ENCODE data around the gene SCCPDH. TPM values are rescaled to one million over a fixed set of nuclear protein-coding genes. Genes with fewer than 3 reads are reported as not detected.

Gene SCCPDH
- total and polyA plus RNA-seq, 2 of the 13 experiments (the other 11 are each of a cell fraction or from before 2014, with no cell fraction given) = 36.7 to 62.3 TPM

DNA sequence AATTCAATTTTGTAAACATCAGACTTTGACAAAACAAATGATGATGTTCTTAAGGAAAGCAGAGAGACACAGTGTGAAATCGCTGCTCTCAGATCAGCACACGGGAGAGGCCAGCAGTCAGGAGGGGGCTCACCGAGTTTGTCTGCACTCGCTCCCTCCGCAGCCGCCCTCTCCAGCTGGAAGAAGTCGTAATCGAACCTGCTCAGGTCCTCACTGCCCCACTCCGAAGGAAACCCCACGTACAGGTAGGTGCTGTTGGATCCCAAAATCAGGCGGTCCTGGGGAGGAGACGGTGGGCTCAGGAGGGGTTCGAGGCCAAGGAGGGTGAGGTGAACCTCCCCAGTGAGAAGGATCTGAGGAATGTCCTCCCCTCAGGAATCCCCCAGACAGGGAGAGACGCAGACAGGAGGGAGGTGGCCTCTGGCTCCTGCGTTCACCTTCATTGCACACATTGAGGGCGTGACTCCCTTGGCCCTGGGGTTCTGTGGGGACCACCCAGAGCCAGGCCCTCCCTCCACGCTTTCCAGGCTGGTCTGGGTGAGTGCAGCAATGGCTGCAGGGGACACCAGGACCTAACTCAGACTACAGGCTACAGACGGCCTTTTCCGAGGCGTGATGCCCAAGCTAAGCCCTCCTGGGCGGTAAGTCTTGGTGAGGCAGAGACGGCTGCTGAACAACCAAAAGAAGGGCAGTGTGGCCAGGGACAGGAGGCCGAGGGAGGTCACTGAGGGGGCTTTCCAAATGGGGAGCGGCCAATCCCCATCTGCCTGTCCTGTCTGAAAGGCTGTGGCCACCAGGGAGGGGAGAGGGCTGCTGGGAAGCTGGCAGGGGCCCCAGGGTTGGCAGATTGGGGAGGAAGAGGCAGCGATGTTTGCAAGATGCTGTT lies 65.5 kb downstream of the SCCPDH start:
- in situ Hi-C loops (cut with HindIII; ENCODE audit: extremely low pct_ligation_motif_present, low pct_unique_long_range_greater_than_20kb) (no loop called here), intact Hi-C loops (cut with micrococcal nuclease; ENCODE audit: unreplicated experiment) (no loop called here)
- ChIA-PET CTCF (ENCODE audit: low intra/inter-chr PET ratio, low total read pairs) (no interaction called here), POLR2A (no interaction called here)
- Histone ChIP-seq H2AFZ (ENCODE audit: low read length) (no peak overlapping the region), H4K20me1 (ENCODE audit: insufficient read depth, low read length) (no peaks in the 10 kb centered on the region), H3K27ac (ENCODE audit: extremely low read length, insufficient read depth, low read length) (no peak overlapping the region), H3K4me1 (ENCODE audit: insufficient read depth, low read length) (peaks cover 26% of the 10 kb centered on the region), H3K4me2 (ENCODE audit: low read depth, low read length) (peak overlapping the region; percentile 71; the same call in 1 of the 2 replicates), H3K79me2 (ENCODE audit: insufficient read depth, low read length) (no peaks in the 10 kb centered on the region), H3K36me3 (replicated peaks in 1 of 2; ENCODE audit: control insufficient read depth in 1 of 2, insufficient read depth in 2 of 2, low read length in 2 of 2) (no peaks in the 10 kb centered on the region), H3K27me3 (ENCODE audit: control insufficient read depth in 1 of 2, insufficient read depth in 2 of 2, low read length in 2 of 2) (peaks cover 0 to 6% of the 10 kb centered on the region in 2 experiments; a peak in 3 of 5 replicates), H3K4me3 (replicated peaks in 1 of 3; ENCODE audit: insufficient read depth in 1 of 3, low read depth in 2 of 3, low read length in 3 of 3) (0 out of 6 replicates have a peak overlapping the region, but pooled peaks of 1 of the 3 experiments have one; percentile 60), H3K9ac (ENCODE audit: insufficient read depth, low read depth, low read length) (peak overlapping the region; percentile 57; the same call in 1 of the 2 replicates), H3K9me3 (ENCODE audit: low read length) (peaks cover 7% of the 10 kb centered on the region; the same call in 1 of the 2 replicates)
- BruUV-seq (replicated peaks) = no TSS peak
- FAIRE-seq = no peak
- DNase-seq (ENCODE audit: low spot score) = no peak
- WGBS (ENCODE audit: low lambda C conversion rate) = 84% methylated on average over 22 of the region's 25 CpGs
- TF ChIP-seq KDM2A (CRISPR knock-in tag; IDR thresholded peaks at IDR 0.05; ENCODE audit: borderline replicate concordance, low read depth) (0 out of 2 replicates have a peak, but pooled peaks have one; percentile 14), MTA1 (CRISPR knock-in tag; IDR thresholded peaks at IDR 0.05; ENCODE audit: borderline replicate concordance) (peak; percentile 42; the same call in 1 of the 2 replicates), FOXJ3 (CRISPR knock-in tag; IDR thresholded peaks at IDR 0.05; ENCODE audit: borderline replicate concordance) (no peak), ZNF878 (CRISPR knock-in tag; IDR thresholded peaks at IDR 0.05) (no peak), ZBTB39 (CRISPR knock-in tag; IDR thresholded peaks at IDR 0.05) (no peak)
- ATAC-seq = peak; percentile 11

Data from HepG2 (cell line).